Mucosa of descending colon (tissue), 3 donors: Measurements from ENCODE around the gene ST7. TPM values are rescaled to one million over a fixed set of nuclear protein-coding genes. Genes with fewer than 3 reads are reported as not detected.
"Not testable (repeated sequence)": the region's sequence is repeated elsewhere in the genome, so short reads cannot be mapped to it uniquely, and the experiment has no call there.

Source experiments
- ATAC-seq: fragments of 200-7000 bp; cut with Tn5 transposase; one replicate; pipeline ENCODE4 v1.9.1; 2020; ENCODE audit warnings: mild to moderate bottlenecking, moderate library complexity
- DNase-seq, 3 donors: peaks; one replicate each; pipeline ENCODE4 v3.0.0-alpha.2; 2020
- H3K36me3 ChIP-seq: fragments of 200-600 bp; one replicate; pipeline ENCODE4 v1.8.0; 2021; ENCODE audit warnings: low read depth, mild to moderate bottlenecking
- H3K4me1 ChIP-seq: fragments of 200-600 bp; one replicate; pipeline ENCODE4 v1.8.0; 2021; ENCODE audit warnings: low read depth, mild to moderate bottlenecking
- H3K4me3 ChIP-seq: fragments of 200-600 bp; one replicate; pipeline ENCODE4 v1.8.0; 2021; ENCODE audit warnings: mild to moderate bottlenecking
- H3K9me3 ChIP-seq: fragments of 200-600 bp; one replicate; pipeline ENCODE4 v1.8.0; 2021; ENCODE audit warnings: mild to moderate bottlenecking
- intact Hi-C, 2 donors: fragments of 100-400 bp; cut with DNase I in 1 of 2; cut with micrococcal nuclease in 1 of 2; formaldehyde crosslinking; loops; one replicate each; pipeline versions ENCODE4 v1.11.0 to v1.11.1; 2022; cut with DNase I, micrococcal nuclease
- total RNA-seq, 3 donors: library from RNA; stranded (reverse); fragmentation: NEBNext Ultra II Directional in 2 of 3; extraction: Animal tissue kit (Norgen Biotek cat#: 25700) in 2 of 3; gene quantifications; one replicate each; pipeline versions ENCODE4 v1.2.1 to v1.2.4, GENCODE V29; 2021 to 2023
- TF ChIP-seq, protein P1 (sequence below): fragments of 200-600 bp; IDR thresholded peaks from one replicate; pipeline ENCODE4 v1.8.0; 2022; ENCODE audit warnings: antibody characterized with exemption, mild to moderate bottlenecking
- donor health status: DM: no; HTN: no; CAD: no; lungs with moderate emphysema.
- donor health status: DM: no; HTN: no; CAD: no.
- donor health status: DM: no; HTN: yes; CAD: no.

ST7 gene
- total RNA-seq, 3 donors from 2014 or later, result 10.1 to 22.0 (median 11.3) TPM

DNA sequence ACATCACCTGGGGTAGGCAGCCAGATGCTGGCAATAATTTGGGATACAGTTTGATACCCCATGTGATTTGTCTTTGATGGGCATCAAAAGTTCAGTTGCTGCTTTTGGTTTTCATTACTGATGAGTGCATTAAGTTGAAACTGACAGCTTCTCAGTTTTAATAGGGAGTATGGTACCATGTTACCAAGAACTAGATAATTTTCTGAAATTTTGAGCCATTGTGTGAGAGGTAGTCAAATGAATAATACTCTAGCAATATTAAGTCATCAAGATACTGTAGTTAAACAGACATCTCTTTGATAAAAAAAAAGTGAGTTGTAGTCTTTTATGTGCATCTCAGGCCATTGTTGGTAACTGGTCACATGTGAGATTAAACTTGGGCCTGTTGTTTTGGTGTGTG is 71.5 kb downstream of the ST7 start:
- Histone ChIP-seq H3K4me1 (no peaks in the 10 kb centered on the region), H3K4me3 (no peak overlapping the region), H3K9me3 (peaks cover 3% of the 10 kb centered on the region), H3K36me3 (no peaks in the 10 kb centered on the region)
- TF ChIP-seq, protein P1, sequence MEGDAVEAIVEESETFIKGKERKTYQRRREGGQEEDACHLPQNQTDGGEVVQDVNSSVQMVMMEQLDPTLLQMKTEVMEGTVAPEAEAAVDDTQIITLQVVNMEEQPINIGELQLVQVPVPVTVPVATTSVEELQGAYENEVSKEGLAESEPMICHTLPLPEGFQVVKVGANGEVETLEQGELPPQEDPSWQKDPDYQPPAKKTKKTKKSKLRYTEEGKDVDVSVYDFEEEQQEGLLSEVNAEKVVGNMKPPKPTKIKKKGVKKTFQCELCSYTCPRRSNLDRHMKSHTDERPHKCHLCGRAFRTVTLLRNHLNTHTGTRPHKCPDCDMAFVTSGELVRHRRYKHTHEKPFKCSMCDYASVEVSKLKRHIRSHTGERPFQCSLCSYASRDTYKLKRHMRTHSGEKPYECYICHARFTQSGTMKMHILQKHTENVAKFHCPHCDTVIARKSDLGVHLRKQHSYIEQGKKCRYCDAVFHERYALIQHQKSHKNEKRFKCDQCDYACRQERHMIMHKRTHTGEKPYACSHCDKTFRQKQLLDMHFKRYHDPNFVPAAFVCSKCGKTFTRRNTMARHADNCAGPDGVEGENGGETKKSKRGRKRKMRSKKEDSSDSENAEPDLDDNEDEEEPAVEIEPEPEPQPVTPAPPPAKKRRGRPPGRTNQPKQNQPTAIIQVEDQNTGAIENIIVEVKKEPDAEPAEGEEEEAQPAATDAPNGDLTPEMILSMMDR, result no peak
- ATAC-seq (no peak), DNase-seq (no peak)
- intact Hi-C loops, result no loop called here

DNA sequence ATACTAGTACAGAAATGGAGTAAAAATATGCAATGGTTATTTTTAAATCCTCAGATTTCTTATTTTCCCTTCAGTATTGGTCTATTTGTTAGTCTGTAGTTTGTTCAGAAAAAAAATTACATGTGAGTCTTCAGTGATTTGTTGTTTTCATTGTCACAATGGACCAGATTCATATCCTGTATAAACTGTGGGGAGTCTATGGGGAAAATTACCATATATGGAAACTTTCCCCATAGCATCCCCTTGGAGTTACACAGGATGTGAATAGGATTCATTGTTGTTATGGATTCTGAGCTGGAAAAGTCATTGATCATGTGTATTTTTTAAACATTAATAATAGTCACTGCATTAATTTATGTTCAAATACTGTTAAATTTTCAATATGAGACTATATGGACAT is 72.6 kb downstream of the ST7 start:
- no peaks in the 10 kb centered on the region for H3K4me1 ChIP-seq
- no peaks in the 10 kb centered on the region for H3K36me3 ChIP-seq
- DNase-seq, result no peak
- no peak for ATAC-seq
- no peak overlapping the region for H3K4me3 ChIP-seq
- peaks cover 9% of the 10 kb centered on the region for H3K9me3 ChIP-seq
- intact Hi-C loops, result no loop called here
- TF ChIP-seq, protein P1, result no peak

DNA sequence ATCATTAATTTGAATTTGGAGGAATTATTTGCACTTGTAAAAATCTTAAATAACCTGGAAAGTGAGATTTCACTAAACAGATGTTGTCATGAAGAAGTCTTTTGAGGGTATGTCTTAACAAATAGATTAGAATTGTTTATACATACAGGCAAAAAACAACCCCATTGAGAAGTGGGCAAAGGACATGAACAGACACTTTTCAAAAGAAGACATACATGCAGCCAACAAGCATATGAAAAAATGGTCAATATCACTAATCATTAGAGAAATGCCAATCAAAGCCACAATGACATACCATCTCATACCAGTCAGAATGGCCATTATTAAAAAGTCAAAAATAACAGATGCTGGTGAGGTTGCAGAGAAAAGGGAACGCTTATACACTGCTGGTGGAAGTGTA is 77.0 kb downstream of the ST7 start:
- DNase-seq, intact Hi-C loops, ATAC-seq, H3K9me3 ChIP-seq, H3K4me3 ChIP-seq, H3K4me1 ChIP-seq, H3K36me3 ChIP-seq: not testable (repeated sequence)

DNA sequence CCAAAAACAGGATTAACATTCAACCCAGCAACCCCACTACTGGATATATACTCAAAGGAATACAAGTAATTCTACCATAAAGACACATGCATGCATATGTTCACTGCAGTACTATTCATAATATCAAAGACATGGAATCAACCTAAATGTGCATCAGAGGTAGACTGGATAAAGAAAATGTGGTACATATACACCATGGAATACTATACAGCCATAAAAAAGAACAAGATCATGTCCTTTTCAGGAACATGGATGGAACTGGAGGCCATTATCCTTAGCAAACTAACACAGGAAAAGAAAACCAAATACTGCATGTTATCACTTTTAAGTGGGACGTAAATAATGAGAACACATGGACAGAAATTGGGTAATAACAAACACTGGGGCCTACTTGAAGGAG is 77.5 kb downstream of the ST7 start:
- ATAC-seq, intact Hi-C loops, H3K36me3 ChIP-seq, H3K4me3 ChIP-seq, H3K9me3 ChIP-seq, H3K4me1 ChIP-seq, DNase-seq: not testable (repeated sequence)

DNA sequence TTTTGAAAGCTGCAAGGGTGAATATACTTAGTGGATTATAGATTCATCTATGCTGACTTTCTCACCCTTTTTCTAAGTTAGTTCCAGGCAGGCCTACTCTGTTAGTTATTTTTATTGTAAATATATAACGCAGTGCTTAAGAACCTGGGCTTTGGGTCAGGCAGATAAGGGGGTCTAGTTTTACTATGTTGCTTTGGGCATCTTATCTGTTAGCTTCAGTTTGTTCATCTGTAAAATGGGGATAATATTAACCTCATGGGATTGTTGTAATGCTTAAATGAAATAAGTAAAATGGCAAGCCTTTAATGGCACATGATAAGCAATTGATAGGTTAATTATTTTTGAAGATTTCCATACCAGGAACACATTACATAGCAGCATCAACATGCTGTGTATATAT is 79.5 kb downstream of the ST7 start:
- TF ChIP-seq, protein P1, result no peak
- H3K9me3 ChIP-seq, result peaks cover 9% of the 10 kb centered on the region

DNA sequence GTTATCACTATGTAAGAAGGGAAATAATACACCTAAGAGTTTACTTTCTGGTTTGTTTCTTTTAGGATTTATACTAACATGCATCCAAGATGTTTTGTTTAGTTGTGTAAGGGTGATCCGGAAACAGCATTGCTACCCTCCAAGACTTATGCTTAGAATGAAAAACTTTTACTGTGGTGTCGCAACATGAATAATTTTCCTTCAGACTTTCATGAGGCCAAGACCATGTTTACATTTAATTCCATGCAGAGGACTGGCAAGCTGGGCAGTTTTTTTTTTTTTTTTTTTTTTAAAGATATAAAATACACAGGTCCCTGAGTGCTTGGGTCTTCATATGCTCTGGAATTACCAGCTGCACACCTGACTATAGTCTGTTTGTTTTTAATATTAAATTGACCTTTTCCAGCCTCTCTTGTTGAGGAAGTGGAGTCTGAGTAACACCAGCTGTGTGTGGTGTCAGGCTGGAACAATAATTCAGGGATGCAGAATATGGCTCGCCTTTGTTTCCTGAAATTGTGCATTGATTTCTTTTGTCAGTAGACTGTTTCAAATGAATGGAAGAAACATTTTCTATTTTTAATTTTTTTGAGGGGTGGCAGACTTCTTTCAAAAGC is 81.7 kb downstream of the ST7 start:
- H3K9me3 ChIP-seq, result peaks cover 6% of the 10 kb centered on the region
- ATAC-seq (peak; percentile 25), DNase-seq (no peak)
- intact Hi-C loops, result no loop called here
- TF ChIP-seq, protein P1, result no peak
- no peak overlapping the region for H3K4me3 ChIP-seq
- no peaks in the 10 kb centered on the region for H3K4me1 ChIP-seq
- H3K36me3 ChIP-seq, result no peaks in the 10 kb centered on the region

More for the DNA sequence above, 79.5 kb downstream of the ST7 start:
- H3K36me3 ChIP-seq, result no peaks in the 10 kb centered on the region
- H3K4me3 ChIP-seq, result no peak overlapping the region
- ATAC-seq (no peak), DNase-seq (no peak)
- intact Hi-C loops, result no loop called here
- H3K4me1 ChIP-seq, result no peaks in the 10 kb centered on the region

DNA sequence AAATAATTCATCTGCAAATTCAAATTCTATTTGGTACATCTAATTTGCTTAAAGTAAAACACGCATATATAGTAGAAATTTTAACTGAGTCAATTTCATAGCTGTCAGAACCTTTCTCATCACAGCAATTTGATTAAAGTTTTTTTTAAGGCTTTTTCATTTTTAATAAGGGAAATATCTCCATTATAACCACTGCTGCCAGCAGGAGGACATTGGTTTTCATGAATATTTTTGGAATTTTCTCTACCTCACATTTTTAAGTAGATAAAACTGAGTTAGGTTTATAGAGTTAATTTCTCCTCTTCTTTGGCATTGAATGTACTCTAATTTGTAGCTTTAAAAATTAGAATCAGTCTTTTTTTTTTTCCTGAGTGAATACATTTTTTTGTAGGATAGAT is 82.2 kb downstream of the ST7 start:
- ATAC-seq (no peak), DNase-seq (no peak)
- intact Hi-C loops, result no loop called here
- Histone ChIP-seq H3K9me3 (peaks cover 3% of the 10 kb centered on the region), H3K4me1 (no peaks in the 10 kb centered on the region), H3K36me3 (no peaks in the 10 kb centered on the region), H3K4me3 (no peak overlapping the region)
- TF ChIP-seq, protein P1, result no peak
